ENCODE data around the gene CEBPE.
"Not testable (repeated sequence)": the region's sequence is repeated elsewhere in the genome, so short reads cannot be mapped to it uniquely, and the experiment has no call there.

CEBPE gene

GRCh38 chr14:23113431-23114119, 5.5 kb downstream of the CEBPE start:
- Histone ChIP-seq H2AFZ (ENCODE audit: low read depth, low read length) (no peak overlapping the region), H3K27me3 (ENCODE audit: insufficient read depth, low read length) (no peaks in the 10 kb centered on the region), H3K4me3 (ENCODE audit: low read length) (no peak overlapping the region), H3K36me3 (ENCODE audit: insufficient read depth, low read length) (no peaks in the 10 kb centered on the region), H3K9me3 (ENCODE audit: low read length) (no peaks in the 10 kb centered on the region), H3K4me1 (ENCODE audit: insufficient read depth, low read length) (peaks cover 12% of the 10 kb centered on the region)

- H2AFZ ChIP-seq (ENCODE audit: low read depth, low read length), result no peak overlapping the region
- H3K27me3 ChIP-seq (ENCODE audit: insufficient read depth, low read length), result no peaks in the 10 kb centered on the region
- peaks cover 12% of the 10 kb centered on the region for H3K4me1 ChIP-seq (ENCODE audit: insufficient read depth, low read length)
- no peaks in the 10 kb centered on the region for H3K36me3 ChIP-seq (ENCODE audit: insufficient read depth, low read length)
- no peaks in the 10 kb centered on the region for H3K9me3 ChIP-seq (ENCODE audit: low read length)
- no peak overlapping the region for H3K4me3 ChIP-seq (ENCODE audit: low read length)
Observed at GRCh38 chr14:23112359-23113178, 6.5 kb downstream of the CEBPE start.

- Histone ChIP-seq H3K36me3 (ENCODE audit: insufficient read depth, low read length) (no peaks in the 10 kb centered on the region), H3K27me3 (ENCODE audit: insufficient read depth, low read length) (no peaks in the 10 kb centered on the region), H3K9me3 (ENCODE audit: low read length) (no peaks in the 10 kb centered on the region), H3K4me1 (ENCODE audit: insufficient read depth, low read length) (peaks cover 12% of the 10 kb centered on the region), H3K4me3 (ENCODE audit: low read length) (no peak overlapping the region), H2AFZ (ENCODE audit: low read depth, low read length) (no peak overlapping the region)
Observed at GRCh38 chr14:23110579-23111365, 8.3 kb downstream of the CEBPE start.

- Histone ChIP-seq H3K36me3 (ENCODE audit: insufficient read depth, low read length) (no peaks in the 10 kb centered on the region), H3K4me1 (ENCODE audit: insufficient read depth, low read length) (peaks cover 12% of the 10 kb centered on the region), H2AFZ (ENCODE audit: low read depth, low read length) (no peak overlapping the region), H3K9me3 (ENCODE audit: low read length) (no peaks in the 10 kb centered on the region), H3K27me3 (ENCODE audit: insufficient read depth, low read length) (no peaks in the 10 kb centered on the region), H3K4me3 (ENCODE audit: low read length) (no peak overlapping the region)
Observed at GRCh38 chr14:23109769-23110168, 9.3 kb downstream of the CEBPE start.

GRCh38 chr14:23108169-23108568, 10.9 kb downstream of the CEBPE start:
- not testable (repeated sequence) for H3K9me3 ChIP-seq (ENCODE audit: low read length); H3K4me3 ChIP-seq (ENCODE audit: low read length); H3K4me1 ChIP-seq (ENCODE audit: insufficient read depth, low read length); H3K36me3 ChIP-seq (ENCODE audit: insufficient read depth, low read length); H2AFZ ChIP-seq (ENCODE audit: low read depth, low read length)
- H3K27me3 ChIP-seq (ENCODE audit: insufficient read depth, low read length), result peaks cover 12% of the 10 kb centered on the region

- H3K9me3 ChIP-seq (ENCODE audit: low read length); H3K4me1 ChIP-seq (ENCODE audit: insufficient read depth, low read length): not testable (repeated sequence)
Observed at GRCh38 chr14:23107620-23108019, 11.4 kb downstream of the CEBPE start.

GRCh38 chr14:23106747-23107045, 12.4 kb downstream of the CEBPE start:
- H2AFZ ChIP-seq (ENCODE audit: low read depth, low read length), result no peak overlapping the region
- no peaks in the 10 kb centered on the region for H3K4me1 ChIP-seq (ENCODE audit: insufficient read depth, low read length)
- no peak overlapping the region for H3K4me3 ChIP-seq (ENCODE audit: low read length)
- H3K36me3 ChIP-seq (ENCODE audit: insufficient read depth, low read length), result no peaks in the 10 kb centered on the region
- H3K27me3 ChIP-seq (ENCODE audit: insufficient read depth, low read length), result peaks cover 12% of the 10 kb centered on the region
- H3K9me3 ChIP-seq (ENCODE audit: low read length), result no peaks in the 10 kb centered on the region

More at GRCh38 chr14:23107620-23108019, 11.4 kb downstream of the CEBPE start:
- H2AFZ ChIP-seq (ENCODE audit: low read depth, low read length); H3K4me3 ChIP-seq (ENCODE audit: low read length); H3K36me3 ChIP-seq (ENCODE audit: insufficient read depth, low read length): not testable (repeated sequence)
- H3K27me3 ChIP-seq (ENCODE audit: insufficient read depth, low read length), result peaks cover 12% of the 10 kb centered on the region

GRCh38 chr14:23105348-23105824, 13.7 kb downstream of the CEBPE start:
- H3K4me3 ChIP-seq (ENCODE audit: low read length), result no peak overlapping the region
- no peak overlapping the region for H2AFZ ChIP-seq (ENCODE audit: low read depth, low read length)
- no peaks in the 10 kb centered on the region for H3K9me3 ChIP-seq (ENCODE audit: low read length)
- H3K27me3 ChIP-seq (ENCODE audit: insufficient read depth, low read length), result peaks cover 12% of the 10 kb centered on the region
- H3K4me1 ChIP-seq (ENCODE audit: insufficient read depth, low read length), result no peaks in the 10 kb centered on the region
- no peaks in the 10 kb centered on the region for H3K36me3 ChIP-seq (ENCODE audit: insufficient read depth, low read length)

- no peaks in the 10 kb centered on the region for H3K9me3 ChIP-seq (ENCODE audit: low read length)
- no peak within 1 kb of the TSS for H3K4me3 ChIP-seq (ENCODE audit: low read length)
- H2AFZ ChIP-seq (ENCODE audit: low read depth, low read length), result no peak within 1 kb of the TSS
- no peaks in the 10 kb centered on the region for H3K36me3 ChIP-seq (ENCODE audit: insufficient read depth, low read length)
- H3K4me1 ChIP-seq (ENCODE audit: insufficient read depth, low read length), result no peaks in the 10 kb centered on the region
- peaks cover 12% of the 10 kb centered on the region for H3K27me3 ChIP-seq (ENCODE audit: insufficient read depth, low read length)
Observed at GRCh38 chr14:23104591-23105347, 14.3 kb downstream of the CEBPE start, which contains the start of gene CIROP. Gene CIROP, minus strand, starts transcription at chr14:23104989. Its CDS starts 69 bp downstream, at chr14:23104920.

GRCh38 chr14:23104070-23104590, 14.9 kb downstream of the CEBPE start:
- Histone ChIP-seq H2AFZ (ENCODE audit: low read depth, low read length) (no peak overlapping the region), H3K36me3 (ENCODE audit: insufficient read depth, low read length) (peaks cover 2% of the 10 kb centered on the region), H3K4me3 (ENCODE audit: low read length) (no peak overlapping the region), H3K27me3 (ENCODE audit: insufficient read depth, low read length) (peaks cover 12% of the 10 kb centered on the region), H3K9me3 (ENCODE audit: low read length) (no peaks in the 10 kb centered on the region), H3K4me1 (ENCODE audit: insufficient read depth, low read length) (no peaks in the 10 kb centered on the region)

- H3K36me3 ChIP-seq (ENCODE audit: insufficient read depth, low read length), result peaks cover 7% of the 10 kb centered on the region
- H3K4me1 ChIP-seq (ENCODE audit: insufficient read depth, low read length), result no peaks in the 10 kb centered on the region
- no peak overlapping the region for H3K4me3 ChIP-seq (ENCODE audit: low read length)
- peaks cover 12% of the 10 kb centered on the region for H3K27me3 ChIP-seq (ENCODE audit: insufficient read depth, low read length)
- no peaks in the 10 kb centered on the region for H3K9me3 ChIP-seq (ENCODE audit: low read length)
- H2AFZ ChIP-seq (ENCODE audit: low read depth, low read length), result no peak overlapping the region
Observed at GRCh38 chr14:23103581-23103980, 15.5 kb downstream of the CEBPE start.

- no peak overlapping the region for H2AFZ ChIP-seq (ENCODE audit: low read depth, low read length)
- H3K4me1 ChIP-seq (ENCODE audit: insufficient read depth, low read length), result no peaks in the 10 kb centered on the region
- H3K27me3 ChIP-seq (ENCODE audit: insufficient read depth, low read length), result peaks cover 12% of the 10 kb centered on the region
- no peaks in the 10 kb centered on the region for H3K9me3 ChIP-seq (ENCODE audit: low read length)
- peaks cover 14% of the 10 kb centered on the region for H3K36me3 ChIP-seq (ENCODE audit: insufficient read depth, low read length)
- H3K4me3 ChIP-seq (ENCODE audit: low read length), result no peak overlapping the region
Observed at GRCh38 chr14:23102801-23103200, 16.3 kb downstream of the CEBPE start.

Measured in neuron (in vitro differentiated cells).